ENCODE results near the gene LDLRAD3.

The LDLRAD3 gene

DNA sequence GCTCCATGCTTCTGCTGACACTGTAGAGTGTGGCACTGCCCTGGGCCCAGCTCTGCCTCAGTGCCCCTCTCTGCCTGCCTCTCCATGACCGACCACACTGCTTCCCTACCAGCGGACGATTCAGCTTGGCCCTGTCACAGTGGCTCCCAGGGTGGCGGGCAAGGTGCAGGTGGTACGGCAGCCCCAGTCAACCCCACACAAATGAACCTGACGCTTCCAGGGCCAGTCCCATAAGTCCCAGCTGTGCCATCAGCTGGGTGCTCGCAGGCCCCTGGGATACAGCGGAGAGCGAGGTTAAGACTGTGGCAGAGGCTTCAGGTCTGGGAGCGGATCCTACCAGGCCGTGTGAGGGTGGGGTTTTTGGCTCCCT, 134.8 kb downstream of the LDLRAD3 start:
- DNase-seq: no peak

DNA sequence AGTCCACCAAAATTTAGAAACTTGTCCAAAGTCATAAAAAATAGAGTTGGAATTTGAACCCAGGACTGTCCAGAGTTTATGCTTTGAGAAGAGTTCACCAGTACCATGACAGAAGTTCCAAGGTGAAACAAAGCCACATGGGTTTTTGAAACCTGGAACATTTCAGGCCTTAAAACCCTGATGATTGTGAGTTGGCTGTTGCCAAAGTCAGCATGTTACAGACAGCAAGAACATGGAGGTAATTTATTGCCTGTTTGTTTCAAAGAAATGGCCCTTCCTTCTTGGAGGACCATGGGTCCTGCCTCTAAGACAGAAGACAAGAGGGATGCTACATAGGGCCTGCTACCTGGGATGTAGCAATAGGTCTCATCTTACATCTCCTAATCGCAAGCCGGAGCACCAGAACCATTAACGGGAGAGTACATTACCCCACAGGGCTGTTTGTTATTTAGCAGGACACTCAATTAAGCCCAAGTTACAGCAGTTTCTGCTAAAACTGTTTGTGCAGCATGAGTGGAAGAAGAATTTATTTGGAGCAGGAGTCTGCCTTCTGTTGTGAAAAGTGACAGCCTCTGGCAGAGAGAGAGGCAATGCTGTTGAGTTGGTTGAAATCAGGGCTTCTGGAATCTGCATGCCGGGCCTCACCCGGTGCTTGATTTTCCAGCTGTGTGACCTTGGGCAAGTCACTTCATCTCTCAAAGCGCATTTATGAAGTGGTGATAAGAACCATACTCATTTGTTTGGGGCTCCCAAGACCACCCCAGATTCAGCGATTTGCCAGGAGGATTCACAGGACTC, 136.2 kb downstream of the LDLRAD3 start:
- no peak for DNase-seq

- DNase-seq: no peak
Measured at GRCh38 chr11:36081274-36081945, 137.5 kb downstream of the LDLRAD3 start.

- no peak for DNase-seq
Measured at GRCh38 chr11:36086366-36086765, 142.5 kb downstream of the LDLRAD3 start.

DNA sequence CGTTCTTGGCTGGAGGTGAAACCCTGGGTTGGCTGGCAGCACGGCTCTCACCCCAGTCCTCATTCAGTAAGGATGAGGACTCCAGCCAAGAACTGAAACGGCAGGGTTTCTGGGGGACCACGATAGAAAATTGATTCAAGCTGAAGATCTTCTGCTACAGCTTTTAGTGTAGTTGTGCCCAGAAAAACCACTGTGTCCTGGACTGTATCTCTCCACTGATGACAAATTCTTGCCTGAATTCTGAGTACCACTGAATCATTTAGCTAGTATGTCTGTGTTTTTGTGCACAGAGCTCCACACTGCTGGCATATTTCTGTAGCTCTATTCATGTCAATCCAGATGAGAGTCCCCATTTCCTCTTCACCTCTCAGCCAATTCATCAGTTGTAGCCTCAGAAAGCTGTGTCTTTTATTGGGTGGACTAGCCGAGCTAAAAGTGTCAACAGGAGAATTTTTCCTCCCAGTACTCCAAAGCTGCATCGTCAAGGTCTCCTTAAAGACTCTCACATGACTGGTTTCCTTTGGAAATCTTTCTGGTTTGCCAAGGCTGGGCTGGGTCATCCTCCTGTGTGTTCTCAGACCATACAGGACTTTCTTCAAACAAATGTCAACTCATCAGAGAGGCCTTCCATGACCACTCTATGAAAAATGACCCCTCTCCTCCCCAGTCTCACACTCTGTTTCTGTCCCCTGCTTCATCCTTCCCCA, 144.6 kb downstream of the LDLRAD3 start:
- DNase-seq: peak; percentile 69

- no peak for DNase-seq
Measured at GRCh38 chr11:36089920-36090319, 146.1 kb downstream of the LDLRAD3 start.

DNA sequence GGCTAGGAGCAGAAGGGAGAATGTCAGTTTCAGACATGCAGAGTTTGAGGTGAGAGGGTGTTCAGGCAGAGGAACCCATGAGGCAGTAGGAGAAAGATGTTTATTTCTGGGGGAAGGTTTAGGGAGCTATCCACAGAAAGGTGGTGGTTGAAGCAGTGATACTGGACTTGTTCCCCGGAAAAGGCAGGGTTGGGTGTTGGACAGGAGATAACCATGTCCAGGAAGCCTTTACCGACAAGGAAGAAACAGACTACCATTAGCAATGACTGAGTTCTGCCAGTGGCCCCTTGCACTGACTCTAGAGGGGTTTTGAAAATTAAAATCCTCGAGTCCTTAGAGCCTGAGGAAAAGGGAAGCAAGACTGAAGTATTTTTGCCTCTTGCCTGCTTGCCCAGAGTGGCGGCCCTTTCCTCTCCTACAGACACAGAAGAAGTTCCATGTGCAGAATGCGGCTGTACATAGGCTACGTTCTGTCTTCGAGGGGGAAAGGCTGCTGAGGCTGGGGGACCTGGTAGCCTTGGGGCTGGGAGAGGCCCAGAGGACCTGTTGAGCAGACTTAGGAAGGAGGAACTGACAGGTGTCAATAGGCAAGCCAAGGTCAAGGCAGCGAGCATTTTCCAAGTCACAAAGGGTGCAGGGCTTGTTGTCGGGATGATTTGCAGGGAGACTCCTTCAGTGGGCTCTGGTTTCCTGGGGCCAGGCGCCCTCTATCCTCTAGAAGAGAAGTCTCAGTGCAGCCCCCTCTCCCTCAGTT, 146.7 kb downstream of the LDLRAD3 start:
- no peak for DNase-seq

GRCh38 chr11:36091256-36091811, 147.5 kb downstream of the LDLRAD3 start:
- DNase-seq: peak; percentile 58

DNA sequence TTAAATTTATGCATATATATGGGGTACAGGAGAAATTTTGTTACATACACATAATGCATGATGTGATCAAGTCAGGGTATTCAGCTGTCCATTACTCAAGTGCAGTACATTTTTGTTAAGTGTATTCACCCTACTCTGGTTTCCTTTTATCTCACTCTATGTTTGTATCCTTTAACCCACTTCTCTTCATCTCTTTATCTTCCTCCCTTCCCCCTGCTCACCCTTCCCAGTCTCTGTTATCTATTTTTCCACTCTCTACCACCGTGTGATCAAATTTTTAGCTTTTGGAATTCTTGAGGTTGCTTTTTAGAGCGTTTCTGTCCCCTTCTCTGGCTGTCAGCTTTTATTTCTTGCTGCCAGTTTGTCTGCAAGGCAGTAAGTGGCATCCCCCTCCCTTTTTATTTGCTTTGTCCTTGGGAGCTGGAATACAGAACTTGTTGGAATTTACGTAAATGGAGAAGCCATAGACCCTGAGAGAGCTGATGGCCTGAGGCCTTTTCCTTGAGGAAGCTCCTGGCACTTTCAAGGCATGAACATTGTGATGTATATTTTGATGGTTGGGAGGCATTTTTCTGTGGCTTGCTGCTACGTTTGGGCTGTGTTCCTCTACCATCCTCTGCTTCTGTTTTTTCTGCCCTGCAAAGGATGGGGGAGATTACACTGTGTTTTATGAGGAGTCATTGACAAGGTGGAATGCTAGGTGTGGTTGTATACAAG, 148.6 kb downstream of the LDLRAD3 start:
- DNase-seq: no peak

GRCh38 chr11:36093548-36093947, 149.7 kb downstream of the LDLRAD3 start:
- no peak for DNase-seq

DNA sequence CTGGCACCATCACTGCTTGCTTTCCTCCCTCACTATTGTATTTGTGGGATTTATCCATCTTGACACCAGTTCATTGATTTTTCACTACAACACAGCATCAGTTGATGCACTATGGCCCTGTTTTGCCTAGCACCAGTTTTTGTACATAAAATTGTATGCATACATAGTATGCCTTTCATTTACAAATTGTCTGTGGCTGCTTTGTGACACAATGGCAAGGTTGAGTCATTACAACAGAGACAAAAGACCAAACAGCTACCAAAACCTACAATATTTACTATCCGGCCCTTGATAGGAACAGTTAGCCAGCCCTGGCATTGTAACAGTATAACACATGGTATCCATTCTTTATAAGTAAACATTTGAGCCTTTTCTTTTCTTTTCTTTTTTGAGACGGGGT, 150.3 kb downstream of the LDLRAD3 start:
- no peak for DNase-seq

- no peak for DNase-seq
Measured at GRCh38 chr11:36095716-36096115, 151.9 kb downstream of the LDLRAD3 start.

DNA sequence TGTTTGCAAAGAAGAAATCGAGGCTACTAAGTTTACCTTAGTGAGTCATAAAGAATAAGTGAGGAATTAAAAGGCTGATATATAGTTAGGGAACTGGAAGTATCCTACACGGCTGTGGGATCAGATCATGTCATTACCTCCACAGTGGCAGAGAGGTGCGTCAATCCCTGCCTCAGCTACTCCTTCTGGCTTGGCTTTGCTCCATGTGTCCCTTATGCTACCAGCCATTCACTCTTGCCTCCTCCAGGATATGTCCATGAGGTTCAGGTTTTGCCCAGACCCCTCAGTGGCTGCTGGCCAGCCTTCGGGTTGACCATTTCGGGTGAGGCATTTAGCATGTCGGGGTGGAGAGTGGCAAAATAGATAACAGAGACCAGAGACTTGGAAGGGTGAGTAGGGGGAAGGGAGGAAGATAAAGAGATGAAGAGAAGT, 153.4 kb downstream of the LDLRAD3 start:
- no peak for DNase-seq

GRCh38 chr11:36098087-36098486, 154.2 kb downstream of the LDLRAD3 start:
- DNase-seq: no peak

- no peak for DNase-seq
Measured at GRCh38 chr11:36098853-36099375, 155.1 kb downstream of the LDLRAD3 start.

GRCh38 chr11:36101466-36101865, 157.6 kb downstream of the LDLRAD3 start:
- DNase-seq: no peak

DNA sequence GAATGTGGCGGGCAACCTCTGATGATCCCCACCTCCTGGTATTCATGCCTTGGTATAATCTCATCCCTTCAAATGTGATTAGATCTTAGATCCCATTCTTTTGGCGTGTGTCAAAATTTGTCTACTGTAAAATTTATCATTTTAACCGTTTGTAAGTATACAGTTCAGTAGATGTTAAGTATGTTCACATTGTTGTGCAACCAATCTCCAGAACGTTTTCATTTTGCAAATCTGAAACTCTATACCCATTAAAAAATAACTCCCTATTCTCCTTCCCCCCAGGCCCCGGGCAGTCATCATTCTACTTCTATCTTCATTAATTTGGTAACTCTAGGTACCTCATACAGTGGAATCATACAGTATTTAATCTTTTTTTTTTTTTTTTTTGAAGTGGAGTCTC, 159.0 kb downstream of the LDLRAD3 start:
- DNase-seq: no peak

- no peak for DNase-seq
Measured at GRCh38 chr11:36103933-36104530, 160.2 kb downstream of the LDLRAD3 start.

- DNase-seq: no peak
Measured at GRCh38 chr11:36104660-36104992, 160.8 kb downstream of the LDLRAD3 start.

DNA sequence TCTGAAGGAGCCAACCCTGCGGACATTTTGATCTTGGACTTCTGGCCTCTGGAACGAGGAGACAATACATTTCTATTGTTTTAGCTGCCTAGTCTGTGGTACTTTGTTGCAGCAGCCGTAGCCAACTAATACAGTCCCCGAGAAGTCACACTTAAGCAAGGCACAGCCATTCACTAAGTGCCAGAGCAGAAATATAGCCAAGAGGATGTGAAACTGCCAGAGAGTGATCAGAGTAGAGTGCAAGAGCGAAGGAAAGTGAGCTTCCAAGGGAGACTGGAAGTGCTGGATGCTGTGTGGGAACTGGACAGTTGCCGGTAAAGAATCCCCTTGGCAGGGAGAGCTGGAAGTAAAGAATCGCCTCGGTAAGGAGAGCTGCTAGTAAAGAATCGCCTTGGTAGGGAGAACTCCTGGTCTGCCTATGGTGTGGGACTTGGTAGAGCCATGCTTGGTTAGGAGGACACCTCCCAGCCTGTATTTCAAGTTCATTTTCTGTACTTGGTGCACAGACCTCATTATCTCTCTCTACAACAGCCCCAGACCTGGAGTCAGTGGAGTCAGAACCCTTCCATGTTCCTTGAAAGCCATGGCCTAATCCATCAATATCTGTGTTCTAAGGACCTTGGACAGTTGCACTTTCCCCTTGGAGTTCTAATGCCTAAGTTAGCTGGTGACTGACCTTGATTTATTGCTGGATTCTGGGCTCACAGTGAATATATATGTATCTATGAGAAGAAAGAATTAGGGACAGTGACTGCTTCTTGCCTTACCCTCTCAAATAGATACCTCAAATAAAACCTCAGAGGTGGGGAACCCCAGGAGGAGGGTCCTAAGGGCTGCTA, 162.1 kb downstream of the LDLRAD3 start:
- DNase-seq: no peak
